Embryonic facial prominence (tissue), 1 donor: ENCODE measurements around the gene FGF9.

Experiments used
- DNase-seq: peaks from one replicate; pipeline ENCODE4 v3.0.0-alpha.2; 2016; ENCODE audit errors: extremely low spot score

The FGF9 gene

DNA sequence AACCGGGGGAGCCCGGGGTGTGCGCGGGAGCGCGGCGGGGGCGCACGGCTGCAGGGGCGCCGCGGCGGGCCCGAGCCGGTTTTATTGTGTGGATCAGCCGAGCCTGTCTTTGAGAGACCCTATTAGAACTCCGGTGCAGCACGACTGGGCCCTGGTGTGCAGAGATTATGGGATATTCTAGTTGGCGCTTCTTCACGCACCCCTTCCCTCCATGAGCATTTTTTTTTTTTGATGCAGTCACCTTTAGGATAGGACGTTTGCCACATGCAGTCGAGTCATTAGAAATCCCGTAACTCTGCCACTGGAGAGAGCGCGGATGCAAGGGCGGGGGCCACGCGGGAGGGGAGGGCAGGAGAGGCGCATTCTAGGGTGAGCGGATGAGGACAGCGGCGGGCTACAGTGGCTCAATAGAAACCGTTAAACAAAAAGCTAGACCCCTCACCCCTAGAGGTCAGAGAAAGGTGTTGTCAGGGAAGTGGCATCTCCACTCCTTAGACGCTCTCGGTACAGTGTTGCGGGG is 3.7 kb downstream of the FGF9 start:
- no peak for DNase-seq

DNA sequence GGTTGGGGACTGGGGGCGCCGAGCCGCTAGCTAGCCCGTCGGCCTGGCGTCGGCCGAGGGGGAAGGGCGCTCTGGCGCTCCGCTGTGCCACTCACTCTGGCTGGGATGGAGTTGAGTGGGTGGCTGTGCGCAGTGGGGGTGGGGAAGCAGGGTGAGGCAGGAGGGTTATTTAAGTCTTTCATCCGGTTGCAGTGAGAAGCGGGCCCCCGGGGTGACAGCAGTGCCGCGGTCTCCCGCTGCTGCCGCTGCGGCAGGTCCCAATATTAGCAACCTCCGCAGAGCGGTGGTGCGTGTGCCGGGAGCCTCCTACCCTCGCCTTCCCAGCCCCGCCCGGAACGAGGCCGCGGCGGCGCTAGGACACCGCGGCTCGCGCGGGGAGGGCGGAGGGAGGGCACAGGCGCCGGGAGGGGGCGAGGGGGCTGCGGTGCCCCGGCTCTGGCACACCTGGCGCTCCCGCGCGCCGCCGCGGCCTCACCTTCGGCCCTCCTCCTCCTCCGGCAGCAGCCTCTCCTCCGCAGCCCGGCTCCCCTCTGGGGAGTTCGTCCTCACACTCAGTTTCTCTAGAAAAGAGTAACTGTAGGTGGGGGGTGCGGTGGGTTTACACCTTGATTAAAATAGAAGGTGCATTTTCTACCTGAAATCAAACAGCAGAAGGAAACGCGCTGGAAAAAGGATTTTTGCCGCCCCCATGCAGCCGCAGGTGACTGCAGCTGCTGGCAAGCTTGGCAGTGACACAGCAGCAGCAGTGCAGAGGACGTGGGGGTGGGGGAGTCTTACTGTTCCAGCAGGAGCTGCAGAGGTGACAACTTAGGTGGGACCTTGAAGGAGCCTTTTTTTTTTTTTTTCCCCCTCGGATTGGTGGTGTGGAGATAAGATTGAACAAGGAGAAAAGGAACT is 4.5 kb downstream of the FGF9 start:
- DNase-seq, result no peak

DNA sequence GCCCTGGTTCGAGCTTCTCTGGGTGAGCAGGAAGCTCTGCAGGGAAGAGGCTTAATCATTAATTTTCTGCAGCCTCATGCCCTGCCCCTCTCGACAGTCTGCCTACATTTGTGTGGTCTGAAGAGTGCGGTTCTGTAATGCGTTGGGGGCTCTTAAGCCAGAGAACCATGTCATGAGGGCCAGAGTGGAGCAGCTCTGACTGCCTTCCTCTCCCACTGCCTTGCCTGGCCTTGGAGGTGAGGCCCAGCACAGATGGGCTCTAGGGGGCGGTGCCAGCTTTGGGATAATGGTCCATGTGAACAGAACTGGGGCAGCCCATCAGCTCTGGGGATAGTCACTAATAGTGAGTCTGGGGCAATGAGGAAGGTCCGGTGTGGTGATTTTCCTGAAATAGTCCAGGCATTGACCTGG is 5.7 kb downstream of the FGF9 start:
- DNase-seq, result no peak

DNA sequence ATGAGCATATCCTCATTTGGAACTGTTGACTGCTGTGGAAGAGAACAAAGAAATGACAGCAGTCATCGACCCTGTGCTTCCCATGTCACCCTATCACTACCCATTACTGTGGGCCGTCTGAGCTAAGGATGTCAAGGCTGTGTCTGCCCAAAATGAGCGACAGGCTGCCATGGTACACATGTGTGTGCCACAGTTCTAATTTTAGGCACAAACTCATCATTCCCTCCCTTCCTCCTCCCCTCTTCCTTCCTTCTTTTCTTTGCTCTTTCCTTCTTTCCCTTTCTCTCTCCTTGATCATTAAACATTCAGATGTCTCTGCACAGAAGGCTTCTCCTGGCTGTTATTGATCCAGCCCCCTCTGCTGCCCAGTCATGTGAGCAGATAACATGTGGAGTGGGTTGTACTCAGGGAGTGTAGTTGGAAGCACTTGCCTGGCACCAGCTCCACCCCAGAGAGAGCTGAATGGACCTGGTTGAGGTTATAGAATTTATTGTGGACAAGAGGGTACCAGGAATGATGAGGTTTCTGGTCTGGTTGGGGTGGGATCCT is 6.3 kb downstream of the FGF9 start:
- no peak for DNase-seq

DNA sequence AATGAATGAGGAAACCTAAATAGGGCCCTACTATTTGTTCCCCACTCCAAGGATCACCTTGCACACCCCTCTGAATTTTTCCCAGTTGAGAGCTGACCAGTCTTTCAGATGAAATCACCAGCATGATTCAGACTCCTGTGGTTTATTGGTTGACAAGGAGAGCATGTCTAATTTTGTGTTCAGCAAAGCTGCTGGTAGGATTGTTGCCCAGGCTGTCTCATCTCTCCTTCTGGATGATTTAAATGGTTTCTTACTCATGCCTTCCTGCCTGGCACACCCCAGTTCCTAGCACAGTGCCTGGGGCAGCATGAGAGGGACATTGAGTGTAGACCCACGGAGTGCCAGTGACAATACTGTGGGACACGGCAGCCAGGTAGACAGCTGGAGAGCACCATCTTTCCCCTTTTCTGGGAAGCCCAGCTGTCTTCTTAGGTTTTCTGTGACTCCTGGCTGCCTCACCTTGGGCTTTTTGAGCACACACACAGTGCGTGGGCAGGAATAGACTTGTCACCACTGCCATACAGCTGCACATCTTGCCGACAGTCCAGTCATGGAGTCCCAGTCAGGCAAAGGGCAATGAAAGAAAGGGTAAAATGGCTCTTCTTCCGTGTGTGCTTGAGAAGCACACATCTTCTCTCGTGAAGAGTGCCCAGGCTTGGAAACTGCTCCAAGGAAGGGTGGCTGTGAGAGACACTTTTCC is 12.3 kb downstream of the FGF9 start:
- no peak for DNase-seq

DNA sequence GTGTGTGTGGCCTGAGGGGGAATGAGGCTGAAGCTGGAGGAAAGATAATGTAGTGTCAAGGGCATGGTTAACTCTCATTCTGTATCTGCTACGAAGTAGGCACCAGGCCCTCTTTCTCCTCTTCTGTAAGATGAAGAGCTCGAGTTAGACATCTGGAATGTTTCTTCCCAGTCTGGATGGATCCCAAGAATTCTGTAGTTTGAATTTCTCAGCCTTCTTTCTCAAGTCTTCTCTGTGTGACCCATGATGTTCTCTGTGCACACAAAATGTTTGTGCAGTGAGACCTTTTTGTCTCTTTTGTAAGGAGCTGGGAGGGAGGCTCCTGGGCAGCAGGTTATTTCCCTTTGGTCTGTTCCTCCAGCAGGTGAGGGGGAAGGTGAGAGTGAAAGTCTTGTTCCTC is 13.7 kb downstream of the FGF9 start:
- no peak for DNase-seq

DNA sequence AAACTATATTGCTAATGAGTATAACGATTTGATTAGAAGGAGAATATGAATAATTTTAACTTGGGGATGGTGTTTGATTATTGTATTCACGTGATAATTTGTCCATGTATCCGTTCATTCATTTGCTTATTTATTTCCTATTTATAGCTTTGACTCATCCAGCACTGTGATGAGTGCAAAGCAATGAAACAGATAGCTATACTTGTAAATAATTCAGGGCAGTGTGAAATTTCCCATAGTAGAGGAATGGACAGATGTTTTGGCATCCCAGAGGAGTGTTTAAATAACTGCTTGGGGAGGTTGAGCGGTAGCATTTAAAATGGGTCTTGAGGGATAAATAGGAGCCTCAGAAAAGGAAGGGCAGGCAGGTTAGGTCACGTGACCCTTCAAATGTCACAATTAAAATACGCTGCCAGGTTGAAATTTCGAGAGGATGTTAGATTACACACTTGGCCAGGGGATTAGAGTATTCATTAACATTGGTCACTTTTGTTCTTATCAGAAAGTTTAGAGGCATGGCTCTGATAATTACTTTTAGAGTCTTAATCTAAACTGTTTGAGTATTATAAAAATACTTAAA is 14.7 kb downstream of the FGF9 start:
- DNase-seq, result no peak

DNA sequence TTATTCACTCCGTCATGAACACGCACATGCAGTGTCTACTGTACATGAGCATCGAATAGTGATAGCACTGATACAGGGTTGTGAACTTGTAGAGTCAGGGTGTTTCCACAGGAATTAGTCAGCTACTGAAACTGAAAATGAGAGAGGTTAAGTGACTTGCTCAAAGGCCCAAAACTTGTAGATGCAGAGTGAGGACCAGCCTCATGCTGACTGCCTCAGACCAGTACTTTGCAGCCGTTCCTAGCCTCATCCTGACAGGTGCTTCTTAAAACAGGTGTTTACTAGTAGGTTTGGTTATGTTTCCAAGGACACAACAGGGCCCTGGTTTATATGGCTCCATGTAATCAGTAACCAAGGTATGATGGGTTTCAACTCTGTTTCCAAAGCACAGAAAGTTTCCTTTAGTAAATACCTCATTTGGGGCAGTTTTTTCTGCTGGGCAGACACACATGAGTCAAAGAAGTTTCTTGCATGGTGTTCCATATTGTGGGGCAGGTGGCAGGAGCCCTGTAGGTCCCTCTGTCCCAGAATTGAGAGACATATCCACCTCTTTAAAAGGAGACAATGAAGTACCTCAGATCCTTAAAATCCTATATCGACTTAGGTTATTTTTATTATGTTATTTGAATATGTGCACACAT is 16.0 kb downstream of the FGF9 start:
- DNase-seq, result no peak

DNA sequence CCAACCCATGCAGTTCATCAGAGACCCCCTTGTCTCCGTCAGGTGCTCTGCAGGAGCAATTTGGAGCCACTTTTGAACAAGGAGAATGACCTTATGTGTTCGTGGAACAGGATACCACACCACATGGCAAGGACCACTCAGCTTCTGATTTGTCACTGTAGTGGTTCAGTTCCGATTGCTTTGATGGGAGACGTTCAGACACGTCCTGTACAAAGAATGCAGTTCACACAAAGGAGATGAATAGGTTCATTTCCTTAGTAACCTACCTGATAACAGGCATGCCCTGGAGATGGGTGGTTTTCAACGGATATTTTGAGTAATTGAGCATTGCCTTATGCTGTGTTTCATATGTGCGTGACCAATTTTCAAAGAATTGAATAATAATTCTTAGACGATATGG is 17.2 kb downstream of the FGF9 start:
- no peak for DNase-seq

DNA sequence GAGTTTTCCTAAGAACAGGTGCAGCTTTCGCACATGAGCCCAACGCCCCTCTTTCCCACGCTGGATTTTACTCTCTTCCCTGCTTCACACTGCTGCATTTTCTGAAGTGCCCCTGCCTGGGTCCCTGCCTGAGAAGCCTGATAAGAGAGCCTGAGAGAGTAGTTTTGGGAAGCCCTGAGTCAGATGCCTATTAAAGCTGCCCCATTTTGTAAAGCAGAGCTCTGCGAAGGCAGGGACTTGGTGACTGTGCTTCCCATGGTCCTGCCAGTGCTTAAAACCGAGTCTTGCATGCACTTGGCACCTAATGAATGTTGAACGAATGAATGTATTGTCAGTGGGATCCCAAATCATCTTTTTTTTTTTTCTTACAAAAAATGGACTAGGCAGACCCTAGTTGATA is 18.2 kb downstream of the FGF9 start:
- no peak for DNase-seq

DNA sequence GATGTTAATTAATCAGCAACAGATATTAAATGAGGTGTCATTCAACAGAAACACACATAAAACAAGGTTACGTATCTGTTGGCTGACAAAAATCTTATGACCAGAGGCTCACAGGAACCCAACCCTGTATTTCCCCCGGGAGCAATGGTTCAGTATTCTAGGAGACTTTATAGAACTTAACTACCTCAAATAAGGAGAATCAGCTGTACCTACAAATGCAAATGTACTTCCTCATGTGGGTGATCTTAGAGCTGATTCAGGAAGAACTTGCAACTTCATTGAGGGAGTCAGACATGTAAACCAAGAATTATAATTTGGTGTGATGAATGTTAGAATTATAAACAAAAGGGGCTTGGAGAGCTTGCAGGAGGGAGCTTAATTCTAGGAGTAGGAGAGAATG is 20.1 kb downstream of the FGF9 start:
- no peak for DNase-seq

DNA sequence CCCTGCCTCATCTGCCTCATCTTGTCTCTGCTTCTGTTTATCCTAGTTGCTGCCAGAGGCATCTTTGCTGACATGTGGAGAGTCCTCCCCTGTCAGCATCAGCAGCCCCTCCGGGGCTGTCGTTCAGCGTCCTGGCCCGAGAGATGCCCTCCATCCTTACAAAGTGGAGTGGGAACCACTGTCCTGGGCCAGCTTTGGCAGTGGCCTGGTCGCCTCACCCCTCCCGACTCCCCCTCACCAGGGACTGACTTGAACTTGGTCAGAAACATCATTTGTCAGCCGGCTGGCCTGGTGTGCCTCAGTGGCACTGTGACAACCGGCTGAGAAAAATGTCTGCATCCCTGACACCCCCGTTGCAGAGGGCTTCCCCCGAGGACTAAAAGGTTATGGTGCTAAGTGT is 20.6 kb downstream of the FGF9 start:
- no peak for DNase-seq

DNA sequence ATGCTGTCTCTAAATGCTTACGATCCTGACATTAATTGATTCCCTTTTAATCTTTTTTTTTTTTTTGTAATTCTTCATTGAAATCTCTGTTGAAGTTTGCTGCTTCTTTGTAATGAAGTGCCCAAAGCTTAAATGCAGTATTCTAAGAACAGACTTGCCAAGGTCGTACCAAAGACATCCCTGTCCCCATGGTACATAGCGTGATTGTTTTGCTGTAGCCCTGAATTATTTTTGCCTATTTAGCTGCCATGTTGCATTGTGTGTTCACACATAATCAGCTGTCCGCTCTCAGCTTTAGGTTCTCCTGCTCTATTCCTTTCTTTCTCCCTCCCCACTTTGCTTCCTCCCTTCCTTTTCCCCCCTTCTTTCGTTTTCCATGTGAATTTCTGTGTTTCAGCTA is 21.1 kb downstream of the FGF9 start:
- DNase-seq, result no peak

DNA sequence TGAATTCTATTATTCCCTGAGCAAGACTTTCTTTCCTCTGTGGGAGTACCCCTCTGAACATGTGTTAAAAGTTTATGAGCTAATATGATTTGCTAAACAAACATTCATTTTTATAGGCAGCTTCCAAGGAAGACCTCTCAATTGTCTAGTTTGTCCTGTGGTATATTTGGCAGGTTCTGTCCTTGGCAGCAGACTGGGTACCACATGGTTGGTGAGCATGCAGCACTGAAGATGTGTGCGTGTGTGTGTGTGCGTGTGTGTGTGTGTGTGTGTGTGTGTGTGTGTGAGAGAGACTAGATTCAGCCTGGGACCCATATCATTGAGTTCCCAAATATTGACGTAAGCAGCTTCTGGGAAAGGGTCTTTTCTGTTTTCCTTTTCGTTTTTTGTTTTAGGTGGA is 24.0 kb downstream of the FGF9 start:
- no peak for DNase-seq

DNA sequence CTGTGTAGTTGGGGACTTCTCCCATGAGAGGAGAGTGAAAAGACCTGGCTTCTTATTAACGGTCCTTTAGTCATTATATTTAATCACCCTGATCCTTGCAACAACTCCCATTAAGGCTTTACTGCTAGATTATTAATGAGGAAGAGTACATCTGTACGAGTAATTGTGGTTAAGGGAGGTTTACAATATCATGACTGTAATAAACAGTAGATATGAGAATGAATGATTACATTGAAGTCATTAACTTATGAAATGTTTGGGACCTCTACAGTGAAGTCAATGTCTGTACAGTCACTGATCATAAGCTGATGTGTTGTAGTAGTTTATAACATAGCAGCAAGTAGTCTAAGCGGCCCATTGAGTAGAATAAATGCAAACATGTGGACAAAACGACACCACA is 24.7 kb downstream of the FGF9 start:
- no peak for DNase-seq

DNA sequence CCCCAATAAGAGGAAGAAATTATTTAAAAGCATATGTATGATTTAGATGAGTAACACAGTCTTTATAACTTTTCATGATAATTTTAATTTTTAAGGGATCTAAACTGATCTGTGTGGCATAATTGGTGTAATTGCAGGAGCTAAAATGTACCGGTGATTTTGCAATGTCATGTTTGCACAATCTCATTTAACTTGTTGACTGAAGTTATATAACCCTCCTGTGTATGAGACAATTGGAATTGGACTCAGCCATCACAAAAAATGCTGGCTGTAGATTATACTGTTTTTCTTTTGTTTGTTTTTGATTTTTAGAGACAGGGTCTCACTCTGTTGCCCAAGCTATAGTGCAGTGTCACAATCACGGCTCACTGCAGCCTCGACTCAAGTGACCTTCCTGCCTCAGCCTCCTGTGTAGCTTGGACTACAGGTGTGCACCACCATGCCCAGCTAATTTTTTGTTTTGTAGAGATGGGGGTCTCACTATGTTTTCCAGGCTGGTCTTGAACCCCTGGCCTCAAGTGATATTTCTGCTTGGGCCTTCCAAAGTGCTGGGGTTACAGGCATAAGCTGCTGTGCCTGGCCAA is 26.1 kb downstream of the FGF9 start:
- no peak for DNase-seq

DNA sequence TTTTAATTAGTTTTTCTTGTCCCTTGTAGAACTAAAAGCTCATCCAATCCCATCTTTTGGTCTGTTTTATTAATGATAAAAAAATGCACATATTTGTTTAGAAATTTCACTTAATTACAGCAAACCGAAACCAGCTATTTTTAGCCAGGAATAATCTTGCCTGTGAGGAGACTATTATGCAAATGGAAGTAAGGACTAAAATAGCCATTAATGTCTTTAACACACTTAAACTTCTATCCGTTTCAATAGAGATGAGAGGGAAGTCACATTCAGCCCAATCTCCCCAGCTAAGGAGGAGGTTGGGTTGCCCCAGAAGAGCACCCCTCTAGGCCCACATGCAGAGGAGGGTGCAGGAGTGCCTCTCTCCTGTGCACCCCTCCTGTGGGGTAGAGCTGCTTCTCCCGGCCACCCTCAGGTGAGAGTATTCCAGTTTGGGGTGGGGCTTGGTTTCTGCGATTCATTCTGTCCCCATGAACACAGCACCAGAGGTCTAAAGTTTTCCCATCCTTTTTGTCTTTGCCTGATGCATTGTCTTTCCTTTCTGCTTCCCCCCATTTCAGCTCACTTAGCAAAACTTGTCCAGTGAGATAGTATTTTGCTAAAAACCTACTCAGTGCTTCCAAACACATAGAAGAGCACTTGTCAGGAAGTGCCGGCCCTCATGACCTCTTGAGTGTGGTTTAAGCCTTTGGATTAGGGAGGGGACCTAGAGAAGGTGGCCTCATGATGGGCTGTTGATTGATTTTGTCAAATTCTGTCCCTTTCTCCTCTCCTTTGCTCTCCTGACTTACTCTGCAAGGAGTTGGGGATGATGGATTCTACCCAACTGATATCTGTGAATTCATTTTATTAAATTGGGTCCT is 28.2 kb downstream of the FGF9 start:
- DNase-seq, result no peak

DNA sequence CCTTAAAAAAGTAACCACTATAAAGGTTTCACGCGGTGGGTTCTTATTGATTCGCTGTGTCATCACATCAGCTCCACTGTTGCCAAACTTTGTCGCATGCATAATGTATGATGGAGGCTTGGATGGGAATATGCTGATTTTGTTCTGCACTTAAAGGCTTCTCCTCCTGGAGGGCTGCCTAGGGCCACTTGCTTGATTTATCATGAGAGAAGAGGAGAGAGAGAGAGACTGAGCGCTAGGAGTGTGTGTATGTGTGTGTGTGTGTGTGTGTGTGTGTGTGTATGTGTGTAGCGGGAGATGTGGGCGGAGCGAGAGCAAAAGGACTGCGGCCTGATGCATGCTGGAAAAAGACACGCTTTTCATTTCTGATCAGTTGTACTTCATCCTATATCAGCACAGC is 30.6 kb downstream of the FGF9 start:
- no peak for DNase-seq

DNA sequence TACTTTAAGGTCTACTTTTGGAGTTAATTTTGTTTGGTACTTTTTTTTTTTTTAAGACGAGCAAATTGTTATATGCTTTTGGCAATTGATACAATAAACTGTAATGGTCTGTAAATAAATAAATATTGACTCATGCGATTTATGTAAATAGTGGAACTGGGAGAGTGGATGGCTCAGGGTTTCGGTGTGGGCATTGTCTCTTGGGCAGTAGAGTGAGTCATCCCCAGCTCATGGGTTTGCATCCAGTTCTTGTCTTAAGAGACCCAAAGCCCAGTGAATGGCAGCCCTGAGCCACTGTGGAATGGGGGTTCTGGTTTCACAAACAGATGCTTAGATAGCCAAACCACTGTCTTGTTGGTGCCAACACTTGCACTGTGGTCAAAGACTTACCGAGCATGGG is 33.0 kb downstream of the FGF9 start:
- no peak for DNase-seq

DNA sequence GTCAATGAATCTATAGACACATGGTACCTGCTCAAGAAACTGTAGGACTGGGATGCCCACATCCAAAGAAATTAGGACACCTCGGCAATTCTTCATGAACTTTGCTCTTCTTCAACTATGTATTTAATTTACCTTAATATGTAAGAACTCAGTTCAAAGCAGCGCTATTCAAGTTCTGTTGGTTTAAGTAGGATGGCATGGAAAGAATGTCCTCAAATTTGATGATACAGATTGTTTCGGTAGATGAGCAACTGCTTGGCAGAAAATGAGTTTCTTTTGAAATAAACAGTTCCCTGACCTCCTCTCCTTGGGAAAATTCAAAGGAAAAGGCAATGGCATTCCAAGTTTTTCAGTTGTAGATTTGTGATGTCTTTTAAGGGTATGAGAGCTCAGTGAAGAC is 36.7 kb downstream of the FGF9 start:
- no peak for DNase-seq

DNA sequence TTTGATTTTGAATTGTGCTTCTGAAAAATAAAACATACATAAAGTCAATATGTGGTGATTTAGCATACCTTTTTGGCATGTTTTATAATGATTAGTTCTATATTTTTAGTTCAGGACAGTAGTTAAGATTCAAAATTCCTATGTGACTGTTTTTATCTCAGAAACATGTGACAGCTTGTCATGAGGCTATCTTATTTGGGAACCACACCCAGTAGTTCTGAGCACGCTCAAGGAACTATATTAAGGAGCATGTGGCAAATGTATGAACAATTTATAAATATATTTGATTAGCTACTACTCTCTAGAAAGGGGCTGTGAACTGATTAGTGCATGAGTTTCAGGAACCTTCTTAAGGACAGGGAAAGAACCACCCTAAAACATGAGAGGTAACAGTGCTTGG is 38.8 kb downstream of the FGF9 start:
- DNase-seq, result no peak
